Activated naive CD4-positive, alpha-beta T cell treated with anti-CD3 and anti-CD28 coated beads, Interleukin-2, amount 10 ng/mL, durations not matched to agents 5 hours and 36 hours (primary cell): Measurements from ENCODE around the gene NCAM2. TPM values are rescaled to one million over a fixed set of nuclear protein-coding genes. Genes with fewer than 3 reads are reported as not detected.

Experiments
- total RNA-seq, 2 experiments: library from RNA; stranded (reverse); gene quantifications; one replicate each; pipeline ENCODE4 v1.2.3, GENCODE V29; 2021

The NCAM2 gene
- not detected for total RNA-seq

DNA sequence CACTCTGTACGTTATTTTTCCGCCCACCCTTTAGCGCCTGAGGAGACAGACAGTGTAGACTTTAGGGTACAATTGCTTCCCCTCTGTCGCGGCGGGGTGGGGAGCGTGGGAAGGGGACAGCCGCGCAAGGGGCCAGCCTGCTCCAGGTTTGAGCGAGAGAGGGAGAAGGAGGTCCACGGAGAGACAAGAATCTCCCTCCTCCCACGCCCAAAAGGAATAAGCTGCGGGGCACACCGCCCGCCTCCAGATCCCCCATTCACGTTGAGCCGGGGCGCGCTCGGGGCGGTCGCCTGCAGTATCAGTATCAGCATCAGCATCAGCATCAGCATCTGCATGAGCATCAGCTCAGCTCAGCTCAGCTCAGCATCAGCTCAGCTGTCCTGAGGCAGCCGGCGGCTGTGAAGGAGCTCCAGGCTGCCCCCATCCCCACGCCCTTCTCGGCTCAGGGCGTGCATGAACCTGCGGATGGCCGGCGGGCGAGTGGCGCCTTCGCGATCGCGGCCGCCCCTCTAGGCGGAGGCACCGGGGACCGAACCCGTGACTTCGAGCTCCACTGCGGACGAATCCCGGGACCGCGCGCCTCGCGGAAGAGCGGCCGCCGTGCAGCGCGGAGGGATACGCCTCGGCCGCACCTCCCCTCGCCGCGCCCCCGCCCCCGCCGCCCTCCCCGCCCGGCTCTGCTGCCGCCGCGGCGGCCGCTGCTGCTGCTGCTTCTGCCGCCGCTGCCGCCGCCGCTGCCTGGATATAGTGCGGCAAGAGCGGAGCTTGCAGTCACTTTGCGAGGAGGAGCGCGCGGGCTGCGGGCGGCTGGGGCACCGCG, at the start of gene NCAM2:
Gene NCAM2 (plus strand): TSS at position 774 of the 820 bp plus-strand sequence.

